ENCODE data around the gene RBMS1.

DNA sequence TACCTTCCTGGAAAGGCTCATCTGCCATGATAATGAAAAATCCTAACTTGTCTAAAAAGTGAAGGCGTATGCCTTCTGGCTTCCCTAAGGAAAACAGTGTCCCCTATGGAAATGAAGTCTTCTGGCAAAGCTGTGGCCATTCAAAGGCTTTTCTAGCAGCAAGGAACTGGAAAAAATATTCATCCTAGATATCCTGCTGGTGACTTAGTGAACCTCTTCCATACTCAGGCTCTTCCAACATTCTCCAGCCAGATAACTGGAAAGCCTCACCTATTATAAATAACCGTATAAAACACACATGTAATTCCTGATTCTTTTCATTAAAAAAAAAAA lies 84.7 kb downstream of the RBMS1 start:
- no peak for TF ChIP-seq YY1 (IDR thresholded peaks at IDR 0.05)
- TF ChIP-seq, protein P1, sequence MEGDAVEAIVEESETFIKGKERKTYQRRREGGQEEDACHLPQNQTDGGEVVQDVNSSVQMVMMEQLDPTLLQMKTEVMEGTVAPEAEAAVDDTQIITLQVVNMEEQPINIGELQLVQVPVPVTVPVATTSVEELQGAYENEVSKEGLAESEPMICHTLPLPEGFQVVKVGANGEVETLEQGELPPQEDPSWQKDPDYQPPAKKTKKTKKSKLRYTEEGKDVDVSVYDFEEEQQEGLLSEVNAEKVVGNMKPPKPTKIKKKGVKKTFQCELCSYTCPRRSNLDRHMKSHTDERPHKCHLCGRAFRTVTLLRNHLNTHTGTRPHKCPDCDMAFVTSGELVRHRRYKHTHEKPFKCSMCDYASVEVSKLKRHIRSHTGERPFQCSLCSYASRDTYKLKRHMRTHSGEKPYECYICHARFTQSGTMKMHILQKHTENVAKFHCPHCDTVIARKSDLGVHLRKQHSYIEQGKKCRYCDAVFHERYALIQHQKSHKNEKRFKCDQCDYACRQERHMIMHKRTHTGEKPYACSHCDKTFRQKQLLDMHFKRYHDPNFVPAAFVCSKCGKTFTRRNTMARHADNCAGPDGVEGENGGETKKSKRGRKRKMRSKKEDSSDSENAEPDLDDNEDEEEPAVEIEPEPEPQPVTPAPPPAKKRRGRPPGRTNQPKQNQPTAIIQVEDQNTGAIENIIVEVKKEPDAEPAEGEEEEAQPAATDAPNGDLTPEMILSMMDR (IDR thresholded peaks at IDR 0.05; ENCODE audit: low read depth, low read length, missing input control): no peak
- TF ChIP-seq RAD21 (IDR thresholded peaks at IDR 0.05): no peak
- no peak for TF ChIP-seq EGR1 (IDR thresholded peaks at IDR 0.05; ENCODE audit: low read depth in 2 of 2)
- no peak for TF ChIP-seq FOXA1 (IDR thresholded peaks at IDR 0.05)
- no peak for TF ChIP-seq SP1 (IDR thresholded peaks at IDR 0.05)
- no peak for TF ChIP-seq TAF1 (conservative IDR thresholded peaks at IDR 0.05)
- TF ChIP-seq, protein P2, sequence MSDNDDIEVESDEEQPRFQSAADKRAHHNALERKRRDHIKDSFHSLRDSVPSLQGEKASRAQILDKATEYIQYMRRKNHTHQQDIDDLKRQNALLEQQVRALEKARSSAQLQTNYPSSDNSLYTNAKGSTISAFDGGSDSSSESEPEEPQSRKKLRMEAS (IDR thresholded peaks at IDR 0.05): no peak
- no peak for TF ChIP-seq HNF4A (conservative IDR thresholded peaks at IDR 0.05)
- TF ChIP-seq, protein P3, sequence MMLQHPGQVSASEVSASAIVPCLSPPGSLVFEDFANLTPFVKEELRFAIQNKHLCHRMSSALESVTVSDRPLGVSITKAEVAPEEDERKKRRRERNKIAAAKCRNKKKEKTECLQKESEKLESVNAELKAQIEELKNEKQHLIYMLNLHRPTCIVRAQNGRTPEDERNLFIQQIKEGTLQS (IDR thresholded peaks at IDR 0.05): no peak
